Hepatocyte (in vitro differentiated cells): ENCODE measurements around the gene CLDN6.

Experiments
- CTCF ChIP-seq: fragments of 200-600 bp; sonication (generic); IDR thresholded peaks from 2 replicates; pipeline ENCODE4 v1.5.1; 2016; ENCODE audit warnings: antibody characterized with exemption, mild to moderate bottlenecking; ENCODE audit not compliant: poor library complexity
- EZH2 ChIP-seq: fragments of 200-600 bp; sonication (generic); IDR thresholded peaks from 2 replicates; pipeline ENCODE4 v1.6.1; 2016; ENCODE audit warnings: antibody characterized with exemption, mild to moderate bottlenecking, borderline replicate concordance

- TF ChIP-seq CTCF (no peak), EZH2 (no peak)
Observed at GRCh38 chr16:3038256-3038655, 20.3 kb upstream of the CLDN6 start.
